H9 (cell line): ENCODE data around the gene OVCH2. TPM values are rescaled to one million over a fixed set of nuclear protein-coding genes. Genes with fewer than 3 reads are reported as not detected.

Experiments
- DNase-seq: peaks from one replicate; pipeline ENCODE4 v3.0.0-alpha.2; 2017
- H2AFZ ChIP-seq: one replicate; pipeline ENCODE4 v1.6.1; 2013; ENCODE audit warnings: mild to moderate bottlenecking, low read length, control low read depth, moderate library complexity
- H2AK5ac ChIP-seq: 2 replicates; pipeline ENCODE4 v1.6.1; 2013; ENCODE audit warnings: low read length, control low read depth, mixed read lengths; ENCODE audit not compliant: insufficient read length
- H2BK120ac ChIP-seq: one replicate; pipeline ENCODE4 v1.6.1; 2013; ENCODE audit warnings: low read depth, mild to moderate bottlenecking, low read length, control low read depth, inconsistent platforms; ENCODE audit not compliant: poor library complexity, severe bottlenecking
- H2BK12ac ChIP-seq: 2 replicates; pipeline ENCODE4 v1.6.1; 2013; ENCODE audit warnings: low read length, control low read depth, mixed read lengths, low read depth; ENCODE audit not compliant: insufficient read length
- H2BK15ac ChIP-seq: 2 replicates; pipeline ENCODE4 v1.6.1; 2013; ENCODE audit warnings: low read depth, low read length, control low read depth
- H2BK20ac ChIP-seq: one replicate; pipeline ENCODE4 v1.6.1; 2013; ENCODE audit warnings: low read depth, mild to moderate bottlenecking, low read length, control low read depth, inconsistent platforms; ENCODE audit not compliant: poor library complexity, severe bottlenecking
- H2BK5ac ChIP-seq: 2 replicates; pipeline ENCODE4 v1.6.1; 2013; ENCODE audit warnings: low read length, control low read depth, mixed read lengths; ENCODE audit not compliant: insufficient read length
- H3K14ac ChIP-seq: 2 replicates; pipeline ENCODE4 v1.6.1; 2013; ENCODE audit warnings: low read length, control low read depth; ENCODE audit not compliant: insufficient read depth
- H3K18ac ChIP-seq: 2 replicates; pipeline ENCODE4 v1.6.1; 2013; ENCODE audit warnings: low read depth, mild to moderate bottlenecking, mixed read lengths, low read length, control low read depth; ENCODE audit not compliant: insufficient read length
- H3K23ac ChIP-seq: 2 replicates; pipeline ENCODE4 v1.6.1; 2013; ENCODE audit warnings: low read length, control low read depth, mixed read lengths, low read depth; ENCODE audit not compliant: insufficient read length
- H3K23me2 ChIP-seq: 2 replicates; pipeline ENCODE4 v1.6.1; 2013; ENCODE audit warnings: low read depth, mild to moderate bottlenecking, mixed read lengths, low read length, control low read depth; ENCODE audit not compliant: insufficient read length, poor library complexity, severe bottlenecking
- H3K27ac ChIP-seq: 2 replicates; pipeline ENCODE4 v1.5.1; 2013; ENCODE audit warnings: low read length, control low read depth, mixed read lengths, low read depth; ENCODE audit not compliant: insufficient read length
- H3K27me3 ChIP-seq: 2 replicates; pipeline ENCODE4 v1.6.1; 2013; ENCODE audit warnings: low read length, control low read depth, inconsistent platforms; ENCODE audit not compliant: insufficient read depth
- H3K4ac ChIP-seq: 2 replicates; pipeline ENCODE4 v1.6.1; 2013; ENCODE audit warnings: low read depth, mild to moderate bottlenecking, control low read depth, inconsistent platforms, low read length, moderate library complexity
- H3K4me1 ChIP-seq: 2 replicates; pipeline ENCODE4 v1.6.1; 2013; ENCODE audit warnings: low read length, control low read depth, inconsistent platforms; ENCODE audit not compliant: insufficient read depth
- H3K4me2 ChIP-seq: 2 replicates; pipeline ENCODE4 v1.6.1; 2013; ENCODE audit warnings: low read length, control low read depth, mixed read lengths; ENCODE audit not compliant: insufficient read length, insufficient read depth
- H3K56ac ChIP-seq: 2 replicates; pipeline ENCODE4 v1.6.1; 2013; ENCODE audit warnings: low read depth, mild to moderate bottlenecking, mixed read lengths, low read length, control low read depth; ENCODE audit not compliant: insufficient read length
- H3K79me1 ChIP-seq: 2 replicates; pipeline ENCODE4 v1.6.1; 2013; ENCODE audit warnings: low read depth, mild to moderate bottlenecking, moderate library complexity, low read length, control low read depth, inconsistent platforms; ENCODE audit not compliant: insufficient read depth, poor library complexity, severe bottlenecking
- H3K79me2 ChIP-seq: 2 replicates; pipeline ENCODE4 v1.6.1; 2013; ENCODE audit warnings: low read length, control low read depth, inconsistent platforms; ENCODE audit not compliant: insufficient read depth
- H3K9ac ChIP-seq: 2 replicates; pipeline ENCODE4 v1.6.1; 2013; ENCODE audit warnings: low read length, control low read depth, mixed read lengths; ENCODE audit not compliant: insufficient read length; ENCODE audit errors: extremely low read depth
- H3K9me3 ChIP-seq: one replicate; pipeline ENCODE4 v1.6.1; 2013; ENCODE audit warnings: low read depth, low read length, inconsistent platforms; ENCODE audit not compliant: control insufficient read depth
- H3T11ph ChIP-seq: one replicate; pipeline ENCODE4 v1.6.1; 2013; ENCODE audit warnings: mild to moderate bottlenecking, low read length, control low read depth, inconsistent platforms
- H4K20me1 ChIP-seq: one replicate; pipeline ENCODE4 v1.6.1; 2013; ENCODE audit not compliant: control insufficient read depth, insufficient read length, insufficient read depth
- H4K5ac ChIP-seq: 2 replicates; pipeline ENCODE4 v1.6.1; 2013; ENCODE audit warnings: low read depth, mild to moderate bottlenecking, mixed read lengths, low read length, control low read depth; ENCODE audit not compliant: insufficient read length
- H4K8ac ChIP-seq: replicated peaks from 2 replicates; pipeline ENCODE4 v1.6.1; 2013; ENCODE audit warnings: low read length, control low read depth, mixed read lengths, low read depth; ENCODE audit not compliant: insufficient read length
- H4K91ac ChIP-seq: 2 replicates; pipeline ENCODE4 v1.6.1; 2013; ENCODE audit warnings: low read depth, mild to moderate bottlenecking, moderate library complexity, mixed read lengths, low read length, control low read depth; ENCODE audit not compliant: insufficient read length
- H3K27ac Mint-ChIP-seq, 3 experiments: 2 replicates in 2 of 3; 3 replicates in 1 of 3; pipeline ENCODE4 v1.8.0; 2020 to 2021; ENCODE audit warnings: mixed read lengths in 3 of 3, mild to moderate bottlenecking in 1 of 3, moderate library complexity in 1 of 3
- H3K27me3 Mint-ChIP-seq: 2 replicates; pipeline ENCODE4 v1.8.0; 2021; ENCODE audit warnings: low read depth, mild to moderate bottlenecking, moderate library complexity, mixed read lengths
- H3K36me3 Mint-ChIP-seq, 3 experiments: 2 replicates in 2 of 3; 3 replicates in 1 of 3; pipeline ENCODE4 v1.8.0; 2020 to 2021; ENCODE audit warnings: low read depth in 3 of 3, mixed read lengths in 3 of 3; ENCODE audit not compliant: insufficient read depth in 1 of 3
- H3K4me1 Mint-ChIP-seq, 2 experiments: 2 replicates each; pipeline ENCODE4 v1.8.0; 2020; ENCODE audit warnings: mixed read lengths in 2 of 2
- H3K4me3 Mint-ChIP-seq, 2 experiments: 2 replicates in 1 of 2; 3 replicates in 1 of 2; pipeline ENCODE4 v1.8.0; 2020 to 2021; ENCODE audit warnings: mild to moderate bottlenecking in 2 of 2, mixed read lengths in 2 of 2, moderate library complexity in 1 of 2
- H3K9me3 Mint-ChIP-seq, 2 experiments: 2 replicates in 1 of 2; 3 replicates in 1 of 2; pipeline ENCODE4 v1.8.0; 2020; ENCODE audit warnings: mild to moderate bottlenecking in 2 of 2, mixed read lengths in 2 of 2, moderate library complexity in 1 of 2
- WGBS: extraction: QIAGEN DNeasy Blood & Tissue Kit; methylation state at CpG from one replicate; pipeline ENCODE4 v1.1.7; 2013; ENCODE audit warnings: missing lambda C conversion rate, low lambda C conversion rate, mixed read lengths; ENCODE audit not compliant: insufficient read length; ENCODE audit errors: extremely low coverage; 5-methylcytosine and 5-hydroxymethylcytosine counted together
- total RNA-seq: library from RNA; stranded (reverse); gene quantifications from 2 replicates; pipeline ENCODE4 v1.2.1, GENCODE V29; 2021
- TF ChIP-seq, protein P1 (sequence below): fragments of 200-600 bp; sonication (generic); conservative IDR thresholded peaks from 3 replicates; pipeline ENCODE4 v1.8.0; 2021; ENCODE audit warnings: antibody characterized with exemption, mild to moderate bottlenecking

Gene OVCH2
- total RNA-seq, 1 experiment from 2014 or later = 0.46 TPM

DNA sequence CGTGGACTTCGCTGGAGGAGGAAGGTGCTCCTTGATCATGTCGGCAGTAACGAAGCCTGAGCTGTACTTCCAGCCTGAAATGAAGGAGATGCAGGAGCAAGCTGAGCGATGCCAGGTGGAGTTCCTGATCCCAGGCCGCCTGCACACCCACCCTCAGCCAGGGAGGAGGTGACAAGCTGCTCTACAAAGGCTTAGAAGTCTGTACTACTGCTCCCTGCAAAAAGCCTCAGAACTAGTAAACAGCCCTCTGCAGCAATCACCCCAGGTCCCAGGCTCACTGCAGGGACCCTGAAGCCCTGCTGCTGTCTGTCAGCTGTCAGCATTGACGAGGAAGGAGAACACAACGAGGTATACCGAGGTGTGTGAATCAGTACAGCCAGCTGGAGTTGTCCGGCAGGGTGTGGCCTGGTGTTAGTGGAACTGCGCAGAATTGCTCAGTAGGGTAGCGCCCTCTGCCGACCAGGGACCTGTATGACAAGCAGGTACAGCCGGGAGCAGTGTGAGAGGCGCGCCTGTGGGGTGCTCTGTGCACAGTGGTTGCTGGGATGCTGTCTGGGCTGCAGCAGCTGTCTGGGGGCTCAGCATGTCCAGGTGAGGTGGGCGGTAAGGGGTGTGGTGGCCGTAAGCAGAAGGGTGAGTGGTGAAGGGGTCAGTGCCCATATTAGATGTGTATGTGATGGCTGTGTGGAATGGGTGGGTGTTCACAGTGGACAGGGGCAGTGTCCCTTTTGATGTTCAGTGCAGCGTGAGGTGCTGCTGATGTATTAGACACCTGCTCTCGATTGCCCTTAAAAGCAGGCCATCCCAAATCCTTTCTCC is 40.6 kb downstream of the OVCH2 start:
- Histone ChIP-seq H2AFZ (no peak overlapping the region), H2BK5ac (no peak overlapping the region), H2BK120ac (no peak overlapping the region), H4K8ac (no peak overlapping the region), H3K27ac (no peak overlapping the region), H3K9ac (no peak overlapping the region), H3K23ac (no peak overlapping the region), H4K91ac (no peak overlapping the region), H3K27me3 (no peaks in the 10 kb centered on the region), H3K14ac (no peak overlapping the region), H2BK12ac (no peak overlapping the region), H4K20me1 (no peaks in the 10 kb centered on the region), H3K23me2 (no peaks in the 10 kb centered on the region), H4K5ac (no peak overlapping the region), H3K79me2 (no peaks in the 10 kb centered on the region), H3K18ac (no peak overlapping the region), H3T11ph (no peak overlapping the region), H3K4me1 (peaks cover 5% of the 10 kb centered on the region; the same call in 1 of the 2 replicates), H3K79me1 (no peaks in the 10 kb centered on the region), H2AK5ac (no peak overlapping the region), H2BK20ac (no peak overlapping the region), H2BK15ac (no peak overlapping the region), H3K56ac (no peak overlapping the region), H3K4ac (no peak overlapping the region), H3K9me3 (peaks cover 12% of the 10 kb centered on the region), H3K4me2 (no peak overlapping the region)
- Mint-ChIP-seq H3K9me3 (peaks cover 16 to 35% of the 10 kb centered on the region in 2 experiments), H3K4me3 (no peak overlapping the region), H3K27me3 (no peaks in the 10 kb centered on the region; the same call in 1 of the 2 replicates), H3K27ac (peak overlapping the region in 1 of 3 experiments; percentile 65; a peak in 1 of 7 replicates), H3K36me3 (peaks cover 40 to 80% (median 73%) of the 10 kb centered on the region in 3 experiments), H3K4me1 (peaks cover 24 to 28% of the 10 kb centered on the region in 2 experiments)
- TF ChIP-seq, protein P1, sequence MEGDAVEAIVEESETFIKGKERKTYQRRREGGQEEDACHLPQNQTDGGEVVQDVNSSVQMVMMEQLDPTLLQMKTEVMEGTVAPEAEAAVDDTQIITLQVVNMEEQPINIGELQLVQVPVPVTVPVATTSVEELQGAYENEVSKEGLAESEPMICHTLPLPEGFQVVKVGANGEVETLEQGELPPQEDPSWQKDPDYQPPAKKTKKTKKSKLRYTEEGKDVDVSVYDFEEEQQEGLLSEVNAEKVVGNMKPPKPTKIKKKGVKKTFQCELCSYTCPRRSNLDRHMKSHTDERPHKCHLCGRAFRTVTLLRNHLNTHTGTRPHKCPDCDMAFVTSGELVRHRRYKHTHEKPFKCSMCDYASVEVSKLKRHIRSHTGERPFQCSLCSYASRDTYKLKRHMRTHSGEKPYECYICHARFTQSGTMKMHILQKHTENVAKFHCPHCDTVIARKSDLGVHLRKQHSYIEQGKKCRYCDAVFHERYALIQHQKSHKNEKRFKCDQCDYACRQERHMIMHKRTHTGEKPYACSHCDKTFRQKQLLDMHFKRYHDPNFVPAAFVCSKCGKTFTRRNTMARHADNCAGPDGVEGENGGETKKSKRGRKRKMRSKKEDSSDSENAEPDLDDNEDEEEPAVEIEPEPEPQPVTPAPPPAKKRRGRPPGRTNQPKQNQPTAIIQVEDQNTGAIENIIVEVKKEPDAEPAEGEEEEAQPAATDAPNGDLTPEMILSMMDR = peak; percentile 93
- WGBS = no CpG with 5 or more reads among the region's 20 CpGs
- peak; percentile 83 for DNase-seq
